IMR-90 (cell line): Measurements from ENCODE around the gene NOL4L. TPM values are rescaled to one million over a fixed set of nuclear protein-coding genes. Genes with fewer than 3 reads are reported as not detected.

Experiments used
- ATAC-seq: fragments of 200-7000 bp; cut with Tn5 transposase; 2 replicates; pipeline ENCODE4 v1.9.1; 2020; ENCODE audit warnings: low read depth, mild to moderate bottlenecking, moderate library complexity
- BruUV-seq: library from RNA; stranded (reverse); fragments of 400-500 nt; replicated peaks from 2 replicates; lab custom pipeline; 2021; lab: Mats Ljungman, UMichigan
- CTCF ChIA-PET: fragments of 300-600 bp; formaldehyde crosslinking; extraction: SDS; loops from one replicate; lab custom pipeline; 2021; ENCODE audit warnings: antibody characterized with exemption; lab: Yijun Ruan, JAX
- POLR2A ChIA-PET: fragments of 300-600 bp; sonication (Branson Sonifier 250); formaldehyde crosslinking; loops from one replicate; lab custom pipeline; 2022; ENCODE audit warnings: antibody characterized with exemption; ENCODE audit not compliant: unreplicated experiment; lab: Charles Lee
- DNase-seq: peaks from one replicate; pipeline ENCODE4 v3.0.0; 2013
- H2AFZ ChIP-seq: replicated peaks from 2 replicates; pipeline ENCODE3; 2013; ENCODE audit warnings: low read length, mild to moderate bottlenecking; ENCODE audit not compliant: poor library complexity
- H2AK5ac ChIP-seq: 2 replicates; pipeline ENCODE4 v1.6.1; 2013; ENCODE audit warnings: low read depth, low read length, inconsistent platforms
- H2AK9ac ChIP-seq: replicated peaks from 2 replicates; pipeline ENCODE3; 2013; ENCODE audit warnings: mild to moderate bottlenecking, low read depth, low read length, moderate library complexity; ENCODE audit not compliant: poor library complexity
- H2BK120ac ChIP-seq: 2 replicates; pipeline ENCODE4 v1.6.1; 2013; ENCODE audit warnings: low read depth, low read length, inconsistent platforms
- H2BK15ac ChIP-seq: 3 replicates; pipeline ENCODE4 v1.6.1; 2013; ENCODE audit warnings: low read depth, low read length, inconsistent platforms
- H2BK20ac ChIP-seq: 2 replicates; pipeline ENCODE4 v1.6.1; 2013; ENCODE audit warnings: low read depth, mild to moderate bottlenecking, inconsistent platforms, low read length, moderate library complexity
- H2BK5ac ChIP-seq: 2 replicates; pipeline ENCODE4 v1.6.1; 2013; ENCODE audit warnings: mild to moderate bottlenecking, low read depth, low read length, inconsistent platforms; ENCODE audit not compliant: poor library complexity, severe bottlenecking
- H3K14ac ChIP-seq: replicated peaks from 2 replicates; pipeline ENCODE4 v1.6.1; 2013; ENCODE audit warnings: low read depth, low read length, inconsistent platforms
- H3K18ac ChIP-seq: 2 replicates; pipeline ENCODE4 v1.6.1; 2013; ENCODE audit warnings: low read depth, low read length, control low read depth
- H3K23ac ChIP-seq: 2 replicates; pipeline ENCODE4 v1.6.1; 2013; ENCODE audit warnings: low read depth, low read length, inconsistent platforms
- H3K27ac ChIP-seq: 2 replicates; pipeline ENCODE4 v1.5.1; 2013; ENCODE audit warnings: mild to moderate bottlenecking, control low read depth, low read length; ENCODE audit not compliant: insufficient read depth
- H3K27me3 ChIP-seq: 2 replicates; pipeline ENCODE4 v1.6.1; 2013; ENCODE audit warnings: low read length; ENCODE audit not compliant: control insufficient read depth, insufficient read depth
- H3K36me3 ChIP-seq: 2 replicates; pipeline ENCODE4 v1.6.1; 2013; ENCODE audit warnings: low read length, mixed read lengths; ENCODE audit not compliant: control insufficient read depth, insufficient read depth
- H3K4ac ChIP-seq: 2 replicates; pipeline ENCODE4 v1.6.1; 2013; ENCODE audit warnings: low read depth, low read length, inconsistent platforms
- H3K4me1 ChIP-seq: 2 replicates; pipeline ENCODE4 v1.6.1; 2013; ENCODE audit warnings: low read length, mixed read lengths; ENCODE audit not compliant: control insufficient read depth, insufficient read depth
- H3K4me2 ChIP-seq: 2 replicates; pipeline ENCODE4 v1.6.1; 2013; ENCODE audit warnings: low read depth, mild to moderate bottlenecking, control low read depth, low read length, moderate library complexity
- H3K4me3 ChIP-seq: 2 replicates; pipeline ENCODE4 v1.5.1; 2013; ENCODE audit warnings: low read depth, mild to moderate bottlenecking, control low read depth, low read length, moderate library complexity; ENCODE audit not compliant: insufficient read depth
- H3K56ac ChIP-seq: 2 replicates; pipeline ENCODE4 v1.6.1; 2013; ENCODE audit warnings: low read length, inconsistent platforms; ENCODE audit not compliant: insufficient read depth; ENCODE audit errors: extremely low read depth
- H3K79me1 ChIP-seq, 2 experiments: 2 replicates each; pipeline ENCODE4 v1.6.1; 2013; ENCODE audit warnings: low read length in 2 of 2, inconsistent platforms in 1 of 2, low read depth in 1 of 2
- H3K9ac ChIP-seq: 2 replicates; pipeline ENCODE4 v1.6.1; 2013; ENCODE audit warnings: low read depth, low read length, control low read depth
- H3K9me1 ChIP-seq: 2 replicates; pipeline ENCODE4 v1.6.1; 2013; ENCODE audit warnings: low read length, inconsistent platforms; ENCODE audit not compliant: insufficient read depth
- H3K9me3 ChIP-seq: 2 replicates; pipeline ENCODE4 v1.6.1; 2013; ENCODE audit warnings: low read length; ENCODE audit not compliant: control insufficient read depth, insufficient read depth
- H4K20me1 ChIP-seq: 2 replicates; pipeline ENCODE4 v1.6.1; 2013; ENCODE audit warnings: low read length, inconsistent platforms; ENCODE audit not compliant: insufficient read depth
- H4K5ac ChIP-seq: 2 replicates; pipeline ENCODE4 v1.6.1; 2013; ENCODE audit warnings: mild to moderate bottlenecking, low read depth, low read length, control low read depth
- H4K8ac ChIP-seq, 2 experiments: 2 replicates each; pipeline ENCODE4 v1.6.1; 2013; ENCODE audit warnings: low read depth in 2 of 2, low read length in 2 of 2, control low read depth in 1 of 2, inconsistent platforms in 1 of 2
- H4K91ac ChIP-seq: 2 replicates; pipeline ENCODE4 v1.6.1; 2013; ENCODE audit warnings: low read depth, low read length, inconsistent platforms; ENCODE audit not compliant: insufficient read depth
- BHLHE40 ChIP-seq: fragments of 150-350 bp; IDR thresholded peaks from 2 replicates; pipeline ENCODE4 v1.6.1; 2016; ENCODE audit warnings: mild to moderate bottlenecking, low read depth, low read length
- CEBPB ChIP-seq: IDR thresholded peaks from 2 replicates; pipeline ENCODE4 v1.6.1; 2012; ENCODE audit warnings: low read depth, low read length, improper control_type of control experiment
- CTCF ChIP-seq: conservative IDR thresholded peaks from 2 replicates; pipeline ENCODE4 v1.5.1; 2012; ENCODE audit warnings: mild to moderate bottlenecking, low read depth, low read length, improper control_type of control experiment
- ELK1 ChIP-seq: fragments of 150-350 bp; IDR thresholded peaks from 2 replicates; pipeline ENCODE4 v1.6.1; 2016; ENCODE audit warnings: low read depth, mild to moderate bottlenecking, low read length, moderate library complexity, borderline replicate concordance
- FOS ChIP-seq: fragments of 150-350 bp; IDR thresholded peaks from 2 replicates; pipeline ENCODE4 v1.6.1; 2016; ENCODE audit warnings: low read depth, low read length
- MAFK ChIP-seq: IDR thresholded peaks from 2 replicates; pipeline ENCODE4 v1.6.1; 2012; ENCODE audit warnings: low read depth, low read length, improper control_type of control experiment
- MAZ ChIP-seq: IDR thresholded peaks from 2 replicates; pipeline ENCODE4 v1.6.1; 2012; ENCODE audit warnings: low read depth, mild to moderate bottlenecking, low read length, improper control_type of control experiment, moderate library complexity, borderline replicate concordance
- POLR2A ChIP-seq: IDR thresholded peaks from 2 replicates; pipeline ENCODE4 v1.6.1; 2012; ENCODE audit warnings: mild to moderate bottlenecking, low read depth, low read length
- RAD21 ChIP-seq: IDR thresholded peaks from 2 replicates; pipeline ENCODE4 v1.6.1; 2012; ENCODE audit warnings: low read length, improper control_type of control experiment
- RCOR1 ChIP-seq: IDR thresholded peaks from 2 replicates; pipeline ENCODE4 v1.6.1; 2012; ENCODE audit warnings: mild to moderate bottlenecking, low read length, improper control_type of control experiment; ENCODE audit not compliant: insufficient replicate concordance
- RFX5 ChIP-seq: IDR thresholded peaks from 2 replicates; pipeline ENCODE4 v1.8.0; 2012; ENCODE audit warnings: low read depth, mild to moderate bottlenecking, low read length, moderate library complexity
- SMC3 ChIP-seq: fragments of 150-350 bp; IDR thresholded peaks from 2 replicates; pipeline ENCODE4 v1.6.1; 2016; ENCODE audit warnings: low read depth, mild to moderate bottlenecking, antibody characterized with exemption, low read length, moderate library complexity
- USF2 ChIP-seq: fragments of 150-350 bp; IDR thresholded peaks from 2 replicates; pipeline ENCODE4 v1.6.1; 2017; ENCODE audit warnings: mild to moderate bottlenecking, antibody characterized with exemption, low read length, low read depth
- WGBS, 2 experiments: methylation state at CpG; one replicate each; pipeline versions ENCODE4 v1.1.5 to v1.1.7; 2013; ENCODE audit warnings: missing lambda C conversion rate in 2 of 2; ENCODE audit not compliant: insufficient read length in 1 of 2; ENCODE audit errors: extremely low coverage in 2 of 2; 5-methylcytosine and 5-hydroxymethylcytosine counted together
- dilution Hi-C: fragments of 300-500 bp; cut with HindIII; formaldehyde crosslinking; loops from one replicate; pipeline ENCODE4 v1.14.3; 2018; ENCODE audit warnings: low sequenced_read_pairs; ENCODE audit not compliant: unreplicated experiment
- in situ Hi-C: fragments of 300-500 bp; cut with MboI; formaldehyde crosslinking; loops from 3 replicates; pipeline ENCODE4 v1.14.3; 2019; ENCODE audit warnings: low sequenced_read_pairs, inconsistent platforms, mixed read lengths
- intact Hi-C: fragments of 100-400 bp; cut with micrococcal nuclease; formaldehyde crosslinking; loops from 2 replicates; pipeline ENCODE4 v1.10.0; 2022
- polyA plus RNA-seq, 3 experiments: library from polyadenylated mRNA; depleted of rRNA; stranded (reverse); fragments of >200 nt; gene quantifications; 2 replicates each; pipeline ENCODE4 v1.2.3, GENCODE V29; 2012; ENCODE audit warnings: low replicate concordance in 1 of 3
- total RNA-seq: library from RNA; depleted of rRNA; stranded (reverse); fragments of >200 nt; gene quantifications from 2 replicates; pipeline ENCODE4 v1.2.3, GENCODE V29; 2012

Gene NOL4L
- total and polyA plus RNA-seq, 2 of the 4 experiments (the other 2 are of a cell fraction), result 4.7 to 13.3 TPM

- Histone ChIP-seq H2AK9ac (no peak overlapping the region), H3K9me1 (peaks cover 8% of the 10 kb centered on the region), H3K56ac (no peak overlapping the region), H2BK5ac (no peak overlapping the region), H3K79me1 (no peaks in the 10 kb centered on the region), H3K4me2 (no peak overlapping the region), H4K20me1 (no peaks in the 10 kb centered on the region), H3K4ac (no peak overlapping the region), H2BK20ac (no peak overlapping the region), H2BK15ac (no peak overlapping the region), H3K14ac (no peak overlapping the region), H2BK120ac (no peak overlapping the region), H4K8ac (no peak overlapping the region), H2AK5ac (no peak overlapping the region), H3K9me3 (no peaks in the 10 kb centered on the region), H3K4me1 (peaks cover 13% of the 10 kb centered on the region; the same call in 1 of the 2 replicates), H3K36me3 (no peaks in the 10 kb centered on the region), H3K23ac (no peak overlapping the region), H4K5ac (no peak overlapping the region), H3K27ac (no peak overlapping the region), H4K91ac (no peak overlapping the region), H3K4me3 (no peak overlapping the region), H2AFZ (no peak overlapping the region), H3K9ac (no peak overlapping the region), H3K27me3 (no peaks in the 10 kb centered on the region), H3K18ac (no peak overlapping the region)
- dilution Hi-C loops, result no loop called here
- intact Hi-C loops, result no loop called here
- CTCF ChIA-PET, result interaction anchor here (1.0 kb wide), 1 partner anchor 138 kb away, joined by 3 read pairs; no protein-coding TSS in a partner anchor
- no peak for ATAC-seq
- POLR2A ChIA-PET, result no interaction called here
- no peak for TF ChIP-seq RAD21
- TF ChIP-seq USF2, result no peak
- TF ChIP-seq BHLHE40, result no peak
- no peak for TF ChIP-seq RCOR1
- no peak for TF ChIP-seq ELK1
- no peak for TF ChIP-seq FOS
- no peak for TF ChIP-seq CTCF
- no peak for TF ChIP-seq MAZ
- no peak for TF ChIP-seq CEBPB
- TF ChIP-seq MAFK, result no peak
- TF ChIP-seq RFX5, result no peak
- TF ChIP-seq POLR2A, result no peak
- no peak for TF ChIP-seq SMC3
- BruUV-seq, result no TSS peak
- in situ Hi-C loops, result loop anchor here (5.0 to 10.0 kb wide), 2 partner anchors 138 to 260 kb away; no protein-coding TSS in a partner anchor
- no peak for DNase-seq
- WGBS, 2 experiments, result 72% methylated on average over 5 of the region's 12 CpGs; no CpG with 5 or more reads in 1 of the 2 experiments
Measured at GRCh38 chr20:32514760-32515159, 70.4 kb downstream of the NOL4L start.
